SK-N-DZ (cell line): ENCODE data around the gene BCAS2. TPM values are rescaled to one million over a fixed set of nuclear protein-coding genes. Genes with fewer than 3 reads are reported as not detected.
"Not testable (repeated sequence)": the region's sequence is repeated elsewhere in the genome, so short reads cannot be mapped to it uniquely, and the experiment has no call there.

Experiments used
- DNase-seq: peaks from one replicate; pipeline ENCODE4 v3.0.0-alpha.2; 2015; ENCODE audit warnings: low spot score
- polyA plus RNA-seq, 2 experiments: library from polyadenylated mRNA; depleted of rRNA; stranded (reverse); fragments of >200 nt; gene quantifications; 2 replicates each; pipeline ENCODE4 v1.2.3, GENCODE V29; 2014

Gene BCAS2
- 61.0 and 67.4 TPM in 2 replicates for polyA plus RNA-seq (2014; cell fraction: cytosol; rRNA removed)
- polyA plus RNA-seq (2014; cell fraction: nucleus; rRNA removed): 29.6 and 32.2 TPM in 2 replicates

- DNase-seq: peak; percentile 98
These were observed at the start of gene BCAS2 for GRCh38 chr1:114581335-114582287. Gene BCAS2, minus strand, starts transcription at chr1:114581615. Its CDS starts 24 bp downstream, at chr1:114581591.

- DNase-seq: no peak
These were observed 45.7 kb upstream of the BCAS2 start for GRCh38 chr1:114627107-114627506.

- no peak for DNase-seq
These were observed 41.9 kb upstream of the BCAS2 start for GRCh38 chr1:114623364-114623763.

- DNase-seq: no peak
These were observed 39.0 kb upstream of the BCAS2 start for GRCh38 chr1:114620419-114620818.

- no peak for DNase-seq
These were observed 37.2 kb upstream of the BCAS2 start for GRCh38 chr1:114618606-114619005.

GRCh38 chr1:114610546-114611245 lies 29.3 kb upstream of the BCAS2 start:
- DNase-seq: no peak

- no peak for DNase-seq
These were observed 28.4 kb upstream of the BCAS2 start for GRCh38 chr1:114609826-114610225.

GRCh38 chr1:114609026-114609425 lies 27.6 kb upstream of the BCAS2 start:
- DNase-seq: peak; percentile 31

- no peak for DNase-seq
These were observed 25.8 kb upstream of the BCAS2 start for GRCh38 chr1:114607223-114607622.

- no peak for DNase-seq
These were observed 16.5 kb upstream of the BCAS2 start for GRCh38 chr1:114597949-114598348.

GRCh38 chr1:114595602-114596001 lies 14.2 kb upstream of the BCAS2 start:
- no peak for DNase-seq

GRCh38 chr1:114594046-114594445 lies 12.6 kb upstream of the BCAS2 start:
- no peak for DNase-seq

- no peak for DNase-seq
These were observed 7.7 kb upstream of the BCAS2 start for GRCh38 chr1:114589122-114589521.

- no peak for DNase-seq
These were observed 6.8 kb upstream of the BCAS2 start for GRCh38 chr1:114588196-114588689.

- DNase-seq: no peak
These were observed 6.0 kb upstream of the BCAS2 start for GRCh38 chr1:114587203-114587991.

GRCh38 chr1:114586513-114587047 lies 5.2 kb upstream of the BCAS2 start:
- DNase-seq: no peak

- DNase-seq: no peak
These were observed 3.8 kb upstream of the BCAS2 start for GRCh38 chr1:114585231-114585630.

- no peak for DNase-seq
These were observed 7.0 kb downstream of the BCAS2 start for GRCh38 chr1:114574365-114574764.

GRCh38 chr1:114564141-114564540 lies 17.3 kb downstream of the BCAS2 start:
- no peak for DNase-seq

GRCh38 chr1:114562978-114563510 lies 18.4 kb downstream of the BCAS2 start:
- not testable (repeated sequence) for DNase-seq

GRCh38 chr1:114561333-114561732 lies 20.1 kb downstream of the BCAS2 start:
- no peak for DNase-seq
